GM19328 (cell line): ENCODE results near the gene CHGA.

Experiments
- ATAC-seq: cut with Tn5 transposase; IDR thresholded peaks from one replicate; pipeline ENCODE4 v1.9.1; 2021; ENCODE audit warnings: mild to moderate bottlenecking, moderate library complexity; ENCODE audit not compliant: unreplicated experiment

Gene CHGA

DNA sequence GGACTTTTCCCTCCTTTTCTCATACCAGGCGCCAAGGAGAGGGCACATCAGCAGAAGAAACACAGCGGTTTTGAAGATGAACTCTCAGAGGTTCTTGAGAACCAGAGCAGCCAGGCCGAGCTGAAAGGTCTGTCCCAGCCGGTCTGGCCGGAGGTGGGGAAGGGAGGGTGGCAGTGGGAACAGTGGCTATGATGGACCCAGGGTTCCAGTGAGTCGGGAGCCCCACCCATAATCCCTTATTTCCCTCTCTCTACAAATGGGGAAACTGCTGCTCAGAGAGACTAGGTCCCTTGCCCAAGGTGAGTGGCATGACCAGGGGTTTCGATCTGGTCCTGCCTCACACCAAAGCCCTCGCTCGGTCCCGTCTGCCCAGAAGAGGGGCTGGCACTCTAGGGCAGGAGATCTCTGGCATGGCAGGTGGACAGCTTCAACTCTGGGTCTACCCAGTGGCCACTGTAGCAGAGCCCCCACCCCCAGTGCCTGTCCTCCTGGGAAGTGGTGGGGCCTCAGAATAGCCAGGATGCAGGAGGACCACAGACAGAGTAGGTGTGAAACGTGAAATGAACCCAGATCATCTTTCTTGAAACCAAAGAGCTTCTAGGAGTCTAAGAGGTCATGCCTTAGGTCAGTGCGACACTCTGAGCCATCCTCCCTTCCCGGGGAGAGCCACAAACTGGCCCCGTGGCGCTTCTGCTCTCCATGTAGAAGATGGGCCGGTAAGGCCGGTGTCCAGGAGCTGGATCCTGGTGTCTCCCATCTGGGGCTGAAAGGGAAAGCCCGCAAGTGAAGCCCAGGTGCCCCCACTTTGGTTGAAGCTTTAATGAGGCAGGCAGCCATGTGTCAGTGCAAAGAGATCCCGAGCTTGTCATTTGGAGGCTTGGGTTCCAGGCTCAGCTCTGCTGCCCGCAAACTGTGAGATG is 7.0 kb downstream of the CHGA start:
- no peak for ATAC-seq

GRCh38 chr14:92930737-92931602 is 8.0 kb downstream of the CHGA start:
- ATAC-seq, result no peak

GRCh38 chr14:92931681-92932447 is 8.9 kb downstream of the CHGA start:
- no peak for ATAC-seq

GRCh38 chr14:92932448-92933395 is 9.8 kb downstream of the CHGA start:
- no peak for ATAC-seq

DNA sequence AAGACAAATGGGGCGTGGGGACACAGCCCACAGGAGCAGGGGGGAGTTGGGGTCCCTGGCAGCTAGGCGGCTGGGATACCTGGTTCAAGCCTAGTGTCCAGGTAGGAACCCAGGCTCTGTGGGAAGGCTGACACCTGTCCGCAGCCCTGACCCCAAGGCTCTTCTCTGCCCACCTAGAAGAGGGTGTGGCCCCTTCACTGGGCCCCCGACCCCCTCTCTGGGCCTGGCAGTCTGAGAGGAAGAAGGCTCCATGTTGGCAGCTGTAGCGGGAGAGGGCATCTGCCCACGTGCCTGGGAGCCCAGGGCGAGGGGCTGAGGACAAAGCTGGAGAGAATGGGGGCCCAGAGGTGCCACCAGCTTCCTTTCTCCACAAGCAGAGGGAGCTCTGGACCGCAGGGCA is 10.5 kb downstream of the CHGA start:
- no peak for ATAC-seq

GRCh38 chr14:92934196-92935085 is 11.5 kb downstream of the CHGA start:
- no peak for ATAC-seq

GRCh38 chr14:92935446-92935845 is 12.5 kb downstream of the CHGA start:
- no peak for ATAC-seq

DNA sequence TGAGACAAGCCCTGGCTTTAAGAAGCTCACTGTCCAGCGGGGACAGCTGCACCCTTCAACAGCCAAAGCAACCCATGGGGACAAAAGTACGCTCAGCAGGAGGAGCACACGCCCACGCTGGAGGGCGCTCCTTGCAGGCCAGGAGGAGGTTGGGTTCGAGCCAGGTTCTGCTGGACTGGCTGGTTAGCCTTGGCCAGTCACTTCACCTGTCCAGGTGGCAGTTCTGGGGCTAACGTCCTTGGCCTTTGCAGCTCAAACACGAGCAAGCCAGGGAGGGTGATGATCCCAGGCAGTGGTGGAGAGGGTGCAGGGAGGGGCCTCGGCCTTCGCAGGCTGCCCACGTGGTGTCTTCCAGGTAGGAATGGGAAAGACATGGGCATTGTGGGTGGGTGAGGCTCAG is 13.1 kb downstream of the CHGA start:
- ATAC-seq, result no peak

- ATAC-seq, result no peak
These were observed 14.3 kb downstream of the CHGA start for GRCh38 chr14:92937051-92937937.

GRCh38 chr14:92938235-92938875 is 15.4 kb downstream of the CHGA start:
- ATAC-seq, result no peak

DNA sequence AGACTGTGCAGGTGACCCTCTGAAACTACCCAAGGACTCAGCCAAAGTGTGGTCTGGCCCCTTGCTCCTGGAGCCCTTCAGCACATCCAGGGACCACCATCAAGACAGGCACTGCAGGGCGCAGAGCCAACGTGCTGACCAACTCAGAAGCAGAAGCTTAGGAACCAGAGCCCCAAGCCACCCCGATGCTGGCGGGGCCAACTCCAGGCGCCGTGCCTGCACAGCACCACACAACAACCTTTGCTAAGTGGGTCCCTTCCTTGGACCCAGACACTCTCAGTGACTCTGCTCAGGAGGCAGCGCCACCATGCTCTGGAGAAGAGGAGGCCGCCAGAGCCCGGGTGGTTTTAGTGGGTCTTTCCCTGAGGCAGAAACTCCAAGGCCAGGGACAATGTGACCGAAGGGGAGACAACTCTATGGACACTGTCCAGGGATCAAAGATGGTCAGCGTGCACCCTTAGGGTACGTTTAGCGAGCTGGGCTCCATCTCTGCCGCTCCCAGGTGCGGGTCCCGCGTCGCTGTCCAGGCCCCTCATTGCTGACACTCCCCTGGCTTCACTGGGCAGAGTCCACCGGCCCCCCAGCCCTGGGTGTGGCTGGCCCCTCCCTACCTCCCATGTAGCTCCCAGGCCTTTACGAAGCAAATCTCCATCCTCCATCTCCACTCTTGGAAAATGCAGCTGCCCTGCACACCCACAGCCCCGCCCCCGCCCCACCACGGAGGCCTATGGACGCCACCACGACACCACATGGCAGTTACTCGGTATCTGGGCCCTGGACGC is 16.1 kb downstream of the CHGA start:
- no peak for ATAC-seq

DNA sequence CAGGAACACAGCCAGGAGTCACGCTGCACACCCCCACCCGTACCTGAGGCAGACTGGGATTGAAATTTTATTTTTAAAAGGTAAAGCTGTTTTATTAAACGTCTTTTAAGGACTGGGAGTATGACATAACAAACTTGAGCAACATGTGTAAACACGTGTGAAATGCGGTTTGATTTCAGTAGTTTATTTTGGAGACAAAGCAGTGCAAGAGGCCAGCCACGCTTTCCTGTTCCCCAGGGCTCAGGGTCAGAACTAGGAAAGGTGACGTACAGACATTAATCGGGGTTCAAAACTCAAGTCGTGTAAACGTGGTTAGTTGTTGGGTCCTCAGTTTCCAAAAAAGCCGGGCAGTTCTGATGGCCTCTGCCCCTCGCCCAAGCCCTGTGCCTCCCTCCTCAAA is 16.7 kb downstream of the CHGA start:
- no peak for ATAC-seq

DNA sequence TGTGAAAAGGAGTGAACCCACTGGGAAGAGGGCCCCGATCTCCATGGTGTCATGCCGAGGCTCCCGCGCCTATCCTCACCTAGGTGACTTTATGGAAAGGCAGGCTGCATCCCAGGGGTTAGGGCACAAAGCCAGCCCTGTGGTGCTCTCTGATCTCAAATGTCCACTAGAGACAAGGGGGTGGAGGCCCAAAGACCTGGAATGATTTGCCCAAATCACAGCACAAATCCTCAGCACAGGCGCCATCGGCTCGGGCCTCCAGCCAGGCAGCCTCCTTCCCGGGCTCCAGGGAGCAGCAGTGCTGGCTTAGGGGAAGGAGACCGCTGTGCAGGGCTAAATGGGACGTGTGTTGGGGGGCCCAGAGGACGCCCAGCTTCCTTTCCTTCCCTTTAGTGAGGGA is 17.6 kb downstream of the CHGA start:
- no peak for ATAC-seq

GRCh38 chr14:92941531-92941930 is 18.6 kb downstream of the CHGA start:
- ATAC-seq, result no peak

DNA sequence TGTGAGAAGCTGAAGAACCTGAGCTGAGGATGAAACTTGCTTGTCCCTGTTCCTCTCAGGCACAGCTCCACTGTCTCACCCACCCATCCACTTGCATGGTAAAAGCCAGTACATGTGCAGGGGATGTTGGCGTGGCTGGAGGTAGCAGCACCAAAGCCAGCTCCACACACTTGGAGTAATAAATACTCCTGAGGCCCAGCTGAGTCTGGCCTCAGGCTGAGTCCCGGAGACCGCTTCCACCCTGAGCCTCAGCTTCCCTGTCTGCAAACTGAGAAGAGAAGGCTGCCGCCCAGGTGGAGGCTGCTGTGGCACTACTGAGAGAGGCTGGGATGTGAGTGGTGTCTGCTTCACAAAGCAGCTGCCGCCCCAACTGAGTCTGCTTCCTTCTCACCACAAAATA is 19.2 kb downstream of the CHGA start:
- ATAC-seq, result no peak

GRCh38 chr14:92942576-92942975 is 19.6 kb downstream of the CHGA start:
- no peak for ATAC-seq
